ENCODE measurements around the gene PEAK3.
"Not testable (repeated sequence)": the region's sequence is repeated elsewhere in the genome, so short reads cannot be mapped to it uniquely, and the experiment has no call there.

Gene PEAK3

DNA sequence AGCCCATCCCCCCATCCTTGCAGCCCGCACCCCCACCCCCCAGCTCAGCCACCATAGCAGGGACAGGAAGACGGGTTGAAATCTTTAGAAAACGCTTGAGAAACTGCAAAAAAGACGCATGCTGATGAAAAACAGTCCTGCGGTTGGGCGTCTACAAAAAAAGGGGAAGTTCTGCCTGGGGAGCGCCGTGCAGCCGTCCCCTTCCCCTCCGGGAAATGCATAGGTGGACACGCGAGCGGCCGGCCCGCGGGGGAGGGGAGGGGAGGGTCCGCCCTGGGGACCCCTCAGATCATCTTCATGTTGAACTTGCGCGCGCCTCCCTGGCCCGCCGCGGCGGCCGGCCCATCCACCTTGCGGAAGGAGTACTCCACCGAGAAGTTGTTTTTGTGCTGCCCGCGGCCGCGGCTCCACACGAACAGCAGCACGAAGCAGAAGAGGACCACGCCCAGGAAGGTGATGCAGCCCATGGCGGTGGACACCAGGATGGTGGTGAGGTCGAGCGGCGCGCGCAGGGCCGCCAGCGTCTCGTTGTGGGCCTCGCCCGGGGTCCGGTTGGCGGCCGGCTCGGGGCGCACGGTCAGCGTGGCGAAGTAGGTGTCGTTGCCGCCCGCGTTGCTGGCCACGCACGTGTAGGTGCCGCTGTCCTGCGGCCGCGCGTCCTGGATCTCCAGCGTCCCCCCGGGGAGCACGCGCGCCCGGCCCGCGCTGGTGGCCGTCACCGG, 7.9 kb upstream of the PEAK3 start:
- DNase-seq (ENCODE audit: extremely low read depth in 1 of 2, low read depth in 1 of 2): no peak

DNA sequence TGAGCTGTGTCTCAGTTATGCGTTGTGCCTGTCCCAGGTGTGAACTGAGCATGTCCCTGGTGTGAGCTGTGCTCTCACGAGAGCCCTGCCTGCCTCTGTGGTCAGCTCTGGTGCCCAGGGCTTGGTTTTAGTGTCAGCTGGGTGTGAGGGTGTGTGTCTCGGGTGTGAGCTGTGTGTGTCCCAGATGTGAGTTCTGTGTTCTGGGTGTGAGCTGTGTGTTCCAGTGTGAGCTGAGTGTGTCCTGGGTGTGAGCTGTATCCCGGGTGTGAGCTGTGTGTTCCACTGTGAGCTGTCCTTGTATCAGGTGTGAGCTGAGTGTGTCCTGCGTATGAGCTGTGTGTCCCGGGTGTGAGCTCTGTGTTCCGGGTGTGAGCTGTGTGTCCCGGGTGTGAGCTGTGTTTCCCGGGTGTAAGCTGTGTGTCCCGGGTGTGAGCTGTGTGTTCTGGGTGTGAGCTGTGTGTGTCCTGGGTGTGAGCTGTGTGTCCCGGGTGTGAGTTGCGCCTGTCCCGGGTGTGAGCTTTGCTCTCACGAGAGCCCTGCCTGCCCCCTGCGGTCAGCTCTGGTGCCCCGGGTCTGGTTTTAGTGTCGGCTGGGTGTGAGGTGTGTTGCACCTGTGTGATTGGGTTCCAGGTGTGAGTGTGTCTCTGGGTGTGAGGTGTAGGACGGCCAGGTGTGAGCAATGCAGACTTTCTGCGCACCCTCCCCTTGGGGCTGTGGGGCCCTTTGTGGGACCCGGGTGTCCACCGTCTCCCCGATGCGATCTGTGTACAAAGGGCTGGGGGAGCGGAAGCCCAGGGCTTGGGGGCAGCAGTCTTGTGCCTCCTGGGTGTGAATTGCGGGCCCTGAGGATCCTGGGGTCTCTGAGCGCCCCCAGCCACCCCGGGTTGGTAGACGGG, 7.1 kb upstream of the PEAK3 start:
- no peak for DNase-seq (ENCODE audit: extremely low read depth in 1 of 2, low read depth in 1 of 2)

DNA sequence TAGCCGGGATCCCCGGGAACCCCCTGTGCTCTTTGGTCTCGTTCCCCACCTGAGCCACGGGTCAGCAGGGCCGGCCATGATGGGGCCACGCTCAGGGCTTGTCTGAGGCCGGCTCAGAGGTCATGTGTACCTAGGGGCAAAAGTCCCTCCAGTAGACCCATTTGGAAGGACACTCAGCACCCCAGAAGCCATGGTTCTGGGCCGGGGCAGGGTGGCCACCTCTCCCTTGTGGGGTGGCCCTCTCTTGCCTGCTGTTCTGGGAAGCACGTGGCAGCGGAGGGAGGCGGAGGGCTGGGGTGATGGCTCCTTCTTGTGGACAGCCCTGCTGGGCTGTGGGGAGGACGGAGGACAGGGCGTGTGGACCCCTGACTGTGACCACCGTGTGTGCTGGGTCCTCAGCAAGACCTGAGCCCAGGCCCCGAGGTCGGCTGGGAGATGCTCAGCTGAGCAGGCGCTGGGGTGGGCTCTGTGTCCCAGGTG, 6.4 kb upstream of the PEAK3 start:
- DNase-seq (ENCODE audit: extremely low read depth in 1 of 2, low read depth in 1 of 2): no peak

DNA sequence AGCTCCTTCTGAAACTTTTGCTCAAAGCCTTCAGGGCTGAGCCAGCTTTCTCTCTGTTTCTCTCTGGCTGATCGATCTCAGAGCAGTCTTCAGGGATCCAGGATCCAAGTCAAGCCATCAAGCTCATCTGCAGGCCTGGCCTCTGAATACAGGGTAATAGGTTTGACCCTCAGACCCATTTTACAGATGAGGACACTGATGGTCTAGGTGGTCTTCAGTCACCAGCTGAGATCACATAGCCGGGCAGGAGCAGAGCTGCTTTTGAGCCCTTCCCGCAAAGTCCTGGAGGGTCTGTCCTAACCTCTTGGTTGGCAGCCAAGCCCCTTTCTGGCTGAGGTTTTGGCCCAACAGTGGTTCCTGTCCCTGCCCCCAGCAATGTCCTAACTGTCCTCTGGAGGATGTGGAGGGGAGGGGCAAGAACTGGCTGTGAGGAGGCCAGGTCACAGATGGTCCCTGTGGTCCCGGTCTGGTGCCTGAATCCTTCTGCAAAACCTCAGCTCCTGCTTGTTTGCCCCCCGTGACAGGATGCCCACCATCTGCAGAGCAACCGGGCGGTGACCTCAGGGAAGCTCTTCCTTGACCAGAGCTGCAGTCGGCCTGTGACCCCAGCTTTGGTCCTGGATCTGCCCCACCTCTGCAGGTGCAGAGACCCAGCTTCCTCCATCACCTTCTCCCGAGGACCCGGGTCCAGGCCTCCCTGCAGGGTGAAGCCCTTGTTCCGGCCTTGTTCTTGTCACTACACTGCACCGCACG, 5.8 kb upstream of the PEAK3 start:
- no peak for DNase-seq (ENCODE audit: extremely low read depth in 1 of 2, low read depth in 1 of 2)

DNA sequence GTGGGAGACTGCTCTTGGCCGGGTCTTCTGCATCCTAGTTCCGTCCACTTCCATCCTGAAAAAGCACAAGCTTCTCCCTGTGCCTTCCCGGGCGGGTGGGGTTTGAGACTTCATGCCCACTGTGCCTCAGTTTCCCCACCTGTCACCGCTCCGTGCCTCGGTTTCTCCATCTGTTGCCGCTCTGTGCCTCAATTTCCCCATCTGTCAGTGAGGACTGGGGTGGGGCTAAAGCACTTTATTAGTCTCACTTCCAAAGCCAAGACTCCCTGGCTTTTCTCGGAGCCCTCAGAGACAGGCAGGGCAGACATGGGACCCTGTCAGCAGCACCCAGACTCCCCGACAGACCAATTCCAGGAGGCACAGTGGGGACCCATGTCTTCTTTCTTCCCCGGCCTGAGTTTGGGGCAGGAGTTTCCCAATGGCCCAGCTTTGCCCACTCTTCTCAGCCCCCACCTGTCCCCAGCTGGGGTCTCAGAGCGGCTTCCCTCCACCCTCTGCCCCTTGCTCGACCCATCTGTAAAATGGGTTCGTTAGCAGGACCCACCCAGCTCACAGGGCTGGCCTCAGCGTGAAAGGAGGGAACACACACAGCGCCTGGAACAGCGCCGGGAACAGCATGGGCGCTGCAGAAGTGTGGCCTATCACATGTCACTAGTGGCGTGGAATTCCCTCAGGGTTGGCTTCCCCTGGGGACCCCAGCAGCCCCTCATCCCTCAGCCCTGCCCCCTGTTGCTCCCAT, 4.6 kb upstream of the PEAK3 start:
- DNase-seq (ENCODE audit: extremely low read depth in 1 of 2, low read depth in 1 of 2): no peak

DNA sequence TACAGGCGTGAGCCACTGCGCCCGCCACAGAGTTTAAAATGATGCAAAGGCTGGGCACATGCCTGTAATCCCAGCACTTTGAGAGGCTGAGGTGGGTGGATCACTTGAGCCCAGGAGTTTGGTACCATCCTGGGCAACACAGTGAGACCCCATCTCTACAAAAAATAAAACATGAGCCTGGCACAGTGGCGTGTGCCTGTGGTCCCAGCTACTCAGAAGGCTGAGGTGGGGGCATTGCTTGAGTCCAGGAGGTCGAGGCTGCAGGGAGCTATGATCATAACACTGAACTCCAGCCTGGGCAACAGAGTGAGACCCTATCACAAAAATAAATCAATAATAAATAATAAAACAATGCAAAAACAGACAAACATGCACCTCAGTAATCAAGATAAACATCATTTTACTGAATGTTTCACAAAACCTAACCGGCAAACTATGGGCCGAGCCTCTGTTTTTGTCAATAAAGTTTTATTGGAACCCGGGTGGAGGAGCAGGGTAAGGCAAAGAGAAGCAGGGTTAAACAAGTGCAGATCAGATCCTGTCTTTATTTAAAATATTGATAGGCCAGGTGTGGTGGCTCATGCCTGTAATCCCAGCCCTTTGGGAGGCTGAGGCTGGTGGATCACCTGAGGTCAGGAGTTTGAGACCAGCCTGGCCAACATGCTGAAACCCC, 2.0 kb upstream of the PEAK3 start:
- DNase-seq (ENCODE audit: extremely low read depth in 1 of 2, low read depth in 1 of 2): no peak

DNA sequence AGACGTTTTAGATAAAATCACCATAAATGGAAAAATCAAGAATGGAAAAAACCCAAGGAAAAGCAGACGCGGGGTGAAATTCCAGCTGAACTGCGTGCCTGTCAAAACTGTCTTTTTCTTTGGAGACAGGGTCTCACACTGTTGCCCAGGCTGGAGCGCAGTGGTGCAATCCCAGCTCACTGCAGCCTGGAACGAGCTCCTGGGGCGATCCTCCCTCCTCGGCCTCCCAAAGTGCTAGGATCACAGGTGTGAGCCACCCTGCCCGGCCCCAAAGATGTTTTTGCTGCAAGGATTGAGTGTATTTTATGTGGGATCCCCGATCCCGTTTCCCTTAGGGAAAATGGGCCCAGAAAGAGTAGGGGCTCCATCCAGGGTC, 875 bp upstream of the PEAK3 start:
- no peak for DNase-seq (ENCODE audit: extremely low read depth in 1 of 2, low read depth in 1 of 2)

DNA sequence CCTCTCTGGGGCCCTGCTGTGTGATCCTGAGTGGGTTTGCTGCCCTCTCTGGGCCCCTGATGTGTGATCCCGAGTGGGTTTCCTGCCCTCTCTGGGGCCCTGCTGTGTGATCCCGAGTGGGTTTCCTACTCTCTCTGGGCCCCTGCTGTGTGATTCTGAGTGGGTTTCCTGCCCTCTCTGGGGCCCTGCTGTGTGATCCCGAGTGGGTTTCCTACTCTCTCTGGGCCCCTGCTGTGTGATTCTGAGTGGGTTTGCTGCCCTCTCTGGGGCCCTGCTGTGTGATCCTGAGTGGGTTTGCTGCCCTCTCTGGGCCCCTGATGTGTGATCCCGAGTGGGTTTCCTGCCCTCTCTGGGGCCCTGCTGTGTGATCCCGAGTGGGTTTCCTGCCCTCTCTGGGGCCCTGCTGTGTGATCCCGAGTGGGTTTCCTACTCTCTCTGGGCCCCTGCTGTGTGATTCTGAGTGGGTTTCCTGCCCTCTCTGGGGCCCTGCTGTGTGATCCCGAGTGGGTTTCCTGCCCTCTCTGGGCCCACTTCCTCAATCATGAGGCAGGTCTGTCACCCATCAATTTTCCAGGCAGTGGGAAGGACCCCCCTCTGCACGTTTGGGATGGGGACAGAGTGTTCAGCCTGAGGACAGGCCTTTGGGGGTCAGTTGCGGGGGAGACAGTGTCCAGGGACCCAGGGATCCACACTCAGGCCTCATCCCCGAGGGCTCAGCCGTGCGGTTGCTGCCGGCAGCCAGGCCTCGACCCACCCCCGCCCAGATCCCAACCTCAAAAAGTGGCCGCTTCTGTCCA, 512 bp downstream of the PEAK3 start:
- not testable (repeated sequence) for DNase-seq (ENCODE audit: extremely low read depth in 1 of 2, low read depth in 1 of 2)

DNA sequence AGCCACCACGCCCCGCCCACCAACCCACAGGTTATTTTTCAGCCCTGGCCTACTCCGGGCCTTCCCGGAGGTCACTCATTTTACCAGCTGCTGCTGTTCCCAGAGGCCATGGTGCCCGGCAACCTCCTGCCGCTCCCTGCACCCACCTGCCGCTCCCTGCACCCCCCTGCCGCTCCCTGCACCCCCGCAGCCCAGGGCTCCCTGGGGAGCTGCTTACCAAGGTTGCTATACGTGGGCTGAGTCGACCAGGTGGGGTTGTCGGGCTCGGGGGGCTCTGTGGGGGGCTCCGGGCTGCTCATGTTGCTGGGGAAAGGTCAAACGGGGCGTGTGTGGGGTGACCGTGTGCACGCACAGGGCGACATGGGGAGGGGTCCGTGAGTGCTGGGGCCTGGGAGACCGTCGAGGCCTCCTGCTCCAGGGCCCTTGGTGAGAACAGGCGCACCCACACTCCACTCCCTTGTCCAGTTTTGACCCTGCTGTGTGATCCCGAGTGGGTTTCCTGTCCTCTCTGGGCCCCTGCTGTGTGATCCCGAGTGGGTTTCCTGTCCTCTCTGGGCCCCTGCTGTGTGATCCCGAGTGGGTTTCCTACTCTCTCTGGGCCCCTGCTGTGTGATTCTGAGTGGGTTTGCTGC, 1.2 kb downstream of the PEAK3 start:
- DNase-seq (ENCODE audit: extremely low read depth in 1 of 2, low read depth in 1 of 2): no peak

DNA sequence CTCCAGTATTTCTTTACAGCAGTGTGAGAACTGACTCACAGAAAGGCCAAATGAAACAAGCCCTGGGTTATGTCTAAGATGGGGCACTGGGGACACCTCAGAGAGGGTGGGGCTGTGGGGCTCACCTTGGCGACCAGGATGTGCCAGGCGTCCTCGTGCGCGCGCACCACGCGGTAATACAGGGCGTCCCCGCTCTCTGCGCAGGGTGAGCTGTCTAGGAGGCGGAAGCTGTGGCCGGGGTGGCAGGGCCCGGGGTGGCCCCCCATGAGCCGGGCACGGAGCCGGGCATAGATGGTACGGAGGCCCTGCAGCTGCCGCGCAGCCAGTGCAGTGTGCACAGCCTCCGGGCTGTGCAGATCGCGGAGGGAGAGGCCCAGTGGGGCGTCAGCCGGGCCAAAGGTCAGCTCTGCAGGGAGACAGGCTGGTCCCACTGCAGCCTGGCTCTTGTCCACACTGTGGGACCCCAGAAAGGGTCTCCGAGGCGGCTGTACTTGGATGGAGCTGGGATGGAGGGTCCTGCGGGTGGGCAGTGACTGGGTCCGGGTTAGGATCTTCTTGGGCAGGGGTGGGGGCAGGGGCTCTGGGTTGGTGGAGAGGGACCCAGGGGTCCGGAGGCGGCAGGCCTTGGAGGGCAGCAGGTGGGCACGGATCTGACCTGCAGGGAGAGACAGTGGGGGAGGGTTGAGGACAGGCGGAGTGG, 3.4 kb downstream of the PEAK3 start:
- DNase-seq (ENCODE audit: extremely low read depth in 1 of 2, low read depth in 1 of 2): no peak

DNA sequence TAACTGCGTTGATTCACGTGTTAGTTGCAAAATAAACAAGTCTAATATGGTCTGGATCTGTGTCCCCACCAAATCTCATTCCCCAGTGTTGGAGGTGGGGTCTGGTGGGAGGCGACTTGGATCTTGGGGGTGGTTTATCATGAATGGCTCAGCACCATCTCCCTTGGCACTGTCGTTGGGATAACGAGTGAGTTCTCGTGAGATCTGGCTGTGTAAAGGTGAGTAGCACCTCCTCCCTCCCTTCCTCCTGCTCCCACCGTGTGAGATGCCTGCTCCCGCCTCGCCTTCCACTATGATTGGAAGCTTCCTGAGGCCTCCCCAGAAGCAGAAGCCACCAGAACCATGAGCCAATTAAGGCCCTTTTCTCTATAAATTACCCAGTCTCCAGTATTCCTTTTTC, 4.8 kb downstream of the PEAK3 start:
- no peak for DNase-seq (ENCODE audit: extremely low read depth in 1 of 2, low read depth in 1 of 2)

DNA sequence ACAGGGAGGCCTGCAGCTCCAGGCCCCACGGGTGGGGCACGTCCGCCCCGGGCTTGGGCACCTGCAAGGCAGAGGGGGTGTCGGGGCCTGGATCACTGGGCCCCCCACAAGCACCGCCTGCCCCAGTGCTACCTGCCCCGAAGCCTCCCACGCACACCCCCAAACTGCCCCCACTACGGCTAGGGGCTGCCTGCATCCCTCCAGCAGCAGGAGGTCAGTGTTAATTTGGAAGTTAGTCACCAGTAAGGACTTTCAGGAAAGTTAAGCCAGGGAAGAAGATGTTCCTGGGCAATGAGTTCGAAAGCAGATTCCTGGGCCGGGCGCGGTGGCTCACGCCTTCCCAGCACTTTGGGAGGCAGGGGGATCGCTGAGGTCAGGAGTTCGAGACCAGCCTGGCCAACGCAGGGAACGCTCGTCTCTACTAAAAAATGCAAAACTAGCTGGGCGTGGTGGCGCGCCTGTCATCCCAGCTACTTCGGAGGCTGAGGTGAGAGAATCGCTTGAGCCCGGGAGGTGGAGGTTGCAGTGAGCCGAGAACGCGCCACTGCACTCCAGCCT, 5.5 kb downstream of the PEAK3 start:
- no peak for DNase-seq (ENCODE audit: extremely low read depth in 1 of 2, low read depth in 1 of 2)

DNA sequence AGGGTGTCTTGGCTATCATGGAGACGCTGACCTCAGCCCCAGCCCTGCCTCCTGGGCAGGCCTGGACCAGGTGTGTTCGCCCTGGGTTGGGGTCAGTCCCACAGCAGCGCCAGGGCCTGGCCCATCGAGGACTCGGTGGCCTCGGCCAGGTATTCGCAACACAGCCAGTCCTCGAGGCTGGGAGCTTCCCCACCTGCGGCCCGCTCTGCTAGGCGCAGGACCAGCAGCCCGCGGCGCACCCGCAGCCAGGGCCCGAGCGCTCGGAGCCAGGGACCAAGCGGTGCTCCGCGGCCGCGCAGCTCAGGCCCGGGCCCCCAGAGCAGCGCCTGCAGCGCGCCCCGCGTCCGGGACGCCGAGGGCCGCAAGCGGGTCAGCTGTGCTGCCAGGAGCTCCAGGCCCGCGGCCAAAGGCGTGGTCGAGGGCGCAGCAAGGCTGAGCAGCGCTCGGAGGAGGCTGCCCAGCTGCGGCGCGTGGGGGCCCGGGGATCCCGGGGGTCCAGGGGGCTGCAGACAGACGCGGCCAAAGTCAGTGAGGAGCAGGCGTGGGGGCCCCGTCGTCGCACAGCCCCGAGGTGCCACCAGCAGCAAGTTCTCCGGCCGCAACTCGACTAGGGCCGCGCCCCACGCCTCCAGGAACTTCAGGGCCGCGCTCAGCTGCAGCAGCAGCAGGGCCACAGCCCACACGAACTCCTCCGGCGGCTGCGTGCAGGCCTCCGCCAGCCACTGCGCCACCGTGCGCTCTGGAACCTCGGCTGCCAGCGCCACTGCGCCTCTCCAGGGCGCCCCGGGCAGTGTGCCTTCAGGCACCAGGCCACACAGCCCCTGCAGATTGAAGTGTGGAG, 6.2 kb downstream of the PEAK3 start:
- no peak for DNase-seq (ENCODE audit: extremely low read depth in 1 of 2, low read depth in 1 of 2)

DNA sequence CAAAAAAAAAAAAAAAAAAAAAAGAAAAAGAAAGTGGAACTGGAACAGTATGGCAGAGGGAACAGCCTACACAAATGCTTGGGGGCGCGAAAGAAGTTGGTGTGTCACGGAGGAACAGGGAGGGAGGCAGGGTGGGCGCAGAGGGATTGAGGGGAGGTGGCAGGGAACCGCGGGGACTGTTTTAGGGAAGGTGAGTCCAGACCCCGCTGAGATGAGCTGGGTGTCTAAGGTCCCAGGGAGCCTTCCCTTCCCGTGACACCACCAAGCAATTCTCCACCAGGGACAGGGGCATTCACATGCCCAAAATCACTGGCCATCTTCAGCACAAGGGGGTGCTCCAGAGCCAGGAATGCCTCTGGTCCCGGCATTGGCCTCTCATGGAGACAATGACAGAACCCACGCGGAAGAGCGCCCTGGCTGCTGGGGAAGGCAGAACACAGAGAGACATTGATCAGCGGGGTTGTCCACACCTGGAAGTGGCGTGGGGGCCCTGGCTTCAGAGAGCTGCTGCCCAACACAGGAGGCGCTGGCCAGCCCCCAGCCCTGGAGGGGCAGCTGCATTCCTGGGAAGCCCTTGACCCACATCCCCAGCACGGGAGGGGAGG, 6.9 kb downstream of the PEAK3 start:
- no peak for DNase-seq (ENCODE audit: extremely low read depth in 1 of 2, low read depth in 1 of 2)

DNA sequence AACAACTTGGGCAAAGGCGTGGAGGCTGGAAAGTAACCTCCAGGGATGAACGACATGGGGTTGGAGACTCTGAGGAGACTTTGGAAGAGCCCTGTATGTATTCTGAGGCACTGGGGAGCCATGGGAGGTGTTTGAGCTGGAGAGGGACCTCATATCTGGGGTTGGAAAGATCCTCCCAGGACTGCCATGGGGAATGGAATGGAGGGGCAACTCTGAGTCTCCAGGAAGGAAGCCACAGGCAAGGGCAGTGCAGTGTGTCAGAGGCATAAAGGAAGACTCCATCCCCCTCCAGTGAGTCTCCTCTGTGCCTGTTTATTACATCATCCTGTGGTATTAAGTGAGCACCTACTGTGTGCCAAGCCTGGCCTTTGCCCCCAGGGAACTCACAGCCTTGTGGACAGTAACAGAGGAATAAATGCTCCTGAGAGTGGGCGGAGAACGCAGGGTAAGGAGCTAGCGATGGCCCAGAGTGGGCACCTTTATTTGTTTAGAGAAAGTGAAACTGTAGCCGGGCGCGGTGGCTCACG, 7.7 kb downstream of the PEAK3 start:
- DNase-seq (ENCODE audit: extremely low read depth in 1 of 2, low read depth in 1 of 2): no peak

DNA sequence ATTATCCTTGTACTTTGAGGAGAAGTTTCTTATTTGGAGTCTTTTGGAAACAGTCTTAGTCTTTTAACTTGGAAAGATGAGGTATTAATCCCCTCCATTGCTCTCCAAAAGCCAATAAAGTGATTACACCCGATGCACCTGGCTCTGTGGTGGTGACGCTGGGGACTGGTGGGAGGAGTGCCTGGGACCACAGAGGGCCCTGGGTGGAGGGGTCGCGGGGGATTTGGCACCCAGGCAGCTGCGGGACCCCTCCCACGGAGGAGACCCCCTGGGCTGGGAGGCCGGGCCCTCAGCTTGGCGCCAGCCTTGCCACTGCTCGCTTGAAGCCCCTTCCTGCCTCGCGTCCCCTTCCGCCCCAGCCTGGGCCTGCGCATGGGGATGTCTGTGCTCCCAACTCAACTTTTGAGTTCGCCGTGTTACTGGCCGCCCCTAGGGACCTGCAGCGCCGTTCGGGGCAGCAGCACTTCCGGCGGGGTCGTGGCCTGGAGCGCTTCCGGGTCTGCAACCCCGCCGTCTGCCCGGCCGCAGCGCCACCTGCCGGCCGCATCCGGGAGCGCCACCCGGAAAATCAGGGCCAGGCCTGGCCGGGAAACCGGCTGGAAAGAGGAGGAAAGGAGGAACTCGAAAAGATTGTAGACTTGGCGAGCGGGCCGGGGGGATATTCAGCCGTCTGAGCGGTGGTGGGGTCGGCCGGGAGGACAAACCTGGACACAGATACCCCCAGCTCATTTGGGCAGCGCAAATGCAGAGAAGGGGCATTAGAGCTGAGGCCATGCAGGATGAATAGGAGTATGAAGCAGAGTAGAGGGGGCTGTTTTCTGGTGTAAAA, 8.4 kb downstream of the PEAK3 start:
- DNase-seq (ENCODE audit: extremely low read depth in 1 of 2, low read depth in 1 of 2): peak; percentile 72 to 80
